Activated effector memory CD4-positive, alpha-beta T cell treated with anti-CD3 and anti-CD28 coated beads, Interleukin-2, amount 50 U/mL, for 16 hours (primary cell): ENCODE data around the gene PITPNM2.
A peak's percentile ranks its signal among the peaks of the same experiment; 100 is the strongest.

Source experiments
- DNase-seq: peaks from one replicate; pipeline ENCODE4 v3.0.0-alpha.2; 2020

The PITPNM2 gene

DNA sequence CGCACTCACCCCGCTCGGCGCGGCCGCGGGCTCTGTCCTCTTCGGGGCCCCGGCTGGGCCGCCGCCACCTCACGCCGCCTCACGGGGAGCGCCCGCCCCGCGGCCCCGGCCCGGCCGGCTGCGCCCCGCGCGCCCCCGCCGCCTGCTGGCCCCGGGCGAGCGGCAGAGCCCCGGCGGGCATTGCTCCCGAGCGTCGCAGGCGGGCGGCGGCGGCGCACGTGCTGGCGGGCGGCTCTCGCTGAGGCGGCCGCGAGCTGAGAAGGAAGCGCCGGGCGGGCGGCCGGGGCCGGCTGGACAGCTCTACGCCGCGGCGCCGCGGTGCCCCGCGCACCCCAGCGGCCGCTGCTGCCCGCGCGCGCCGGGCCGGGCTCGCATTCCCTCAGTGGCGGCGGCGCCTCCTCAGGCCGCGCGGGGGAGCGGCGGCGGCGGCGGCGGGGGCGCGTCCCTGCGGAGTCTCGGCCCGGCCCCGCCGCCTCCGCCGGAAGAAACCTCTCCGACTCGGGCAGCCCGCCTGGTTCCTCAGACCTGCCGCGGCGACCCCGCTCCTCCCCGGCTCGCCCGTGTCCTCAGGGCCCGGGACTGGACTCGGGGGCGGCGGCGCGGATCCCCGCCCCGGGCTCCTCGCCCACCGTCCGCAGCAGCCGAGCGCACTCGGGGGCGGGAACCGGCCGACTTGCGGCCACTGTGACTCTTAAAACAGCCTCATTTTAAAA is at the start of gene PITPNM2:
PITPNM2 (minus strand) TSS at position 347 of the 713 bp plus-strand sequence. CDS start 116,500 bp downstream, outside the sequence.
- DNase-seq: peak; percentile 86

DNA sequence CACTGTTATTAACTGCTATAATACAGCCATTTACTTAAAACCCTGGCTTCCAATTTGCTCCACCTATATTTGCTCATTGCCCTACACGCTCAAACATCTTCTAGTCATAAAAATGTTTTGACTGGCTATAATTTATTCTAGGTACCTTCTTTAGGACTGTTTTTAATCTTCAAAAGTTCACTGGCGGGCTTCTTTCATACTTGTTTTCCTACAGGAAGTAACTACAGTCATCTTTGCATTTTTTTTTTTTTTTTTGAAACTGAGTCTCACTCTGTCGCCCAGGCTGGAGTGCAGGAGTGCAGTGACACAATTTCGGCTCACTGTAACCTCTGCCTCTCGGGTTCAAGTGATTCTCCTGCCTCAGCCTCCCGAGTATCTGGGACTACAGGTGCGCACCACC is 49.5 kb upstream of the PITPNM2 start:
- no peak for DNase-seq

DNA sequence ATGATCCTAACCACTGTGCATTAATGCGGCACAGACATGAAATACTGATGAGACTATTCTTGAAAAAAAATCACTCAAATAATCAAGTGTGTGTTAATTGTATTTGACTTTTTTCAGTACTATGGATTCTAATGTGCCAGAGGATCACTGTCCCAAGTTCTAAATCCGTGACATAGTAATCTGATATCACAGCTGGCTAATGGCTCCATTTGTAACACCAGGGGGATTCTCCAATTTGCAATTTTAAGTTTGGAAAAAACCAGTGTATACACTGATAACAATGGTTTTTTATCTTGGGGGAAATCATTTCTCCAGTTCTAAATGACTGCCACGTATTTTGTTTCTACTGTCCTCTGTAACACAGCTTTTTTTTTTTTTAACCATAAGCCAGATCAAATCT is 49.0 kb upstream of the PITPNM2 start:
- DNase-seq: no peak

DNA sequence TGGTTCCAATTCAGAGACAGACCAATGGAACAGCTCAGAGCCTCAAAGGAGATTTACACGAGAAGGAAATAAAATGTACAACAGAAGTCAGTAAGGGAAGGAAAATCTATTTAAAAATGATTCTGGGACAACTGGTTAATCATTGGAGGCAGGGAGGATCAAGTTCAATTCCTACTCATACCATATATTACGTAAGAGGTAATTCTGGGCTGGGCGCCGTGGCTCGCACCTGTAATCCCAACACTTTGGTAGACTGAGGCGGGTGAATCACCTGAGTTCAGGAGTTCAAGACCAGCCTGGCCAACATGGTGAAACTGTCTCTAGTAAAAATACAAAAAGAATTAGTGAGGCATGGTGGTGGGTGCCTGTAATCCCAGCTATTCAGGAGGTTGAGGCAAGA is 36.7 kb upstream of the PITPNM2 start:
- no peak for DNase-seq

DNA sequence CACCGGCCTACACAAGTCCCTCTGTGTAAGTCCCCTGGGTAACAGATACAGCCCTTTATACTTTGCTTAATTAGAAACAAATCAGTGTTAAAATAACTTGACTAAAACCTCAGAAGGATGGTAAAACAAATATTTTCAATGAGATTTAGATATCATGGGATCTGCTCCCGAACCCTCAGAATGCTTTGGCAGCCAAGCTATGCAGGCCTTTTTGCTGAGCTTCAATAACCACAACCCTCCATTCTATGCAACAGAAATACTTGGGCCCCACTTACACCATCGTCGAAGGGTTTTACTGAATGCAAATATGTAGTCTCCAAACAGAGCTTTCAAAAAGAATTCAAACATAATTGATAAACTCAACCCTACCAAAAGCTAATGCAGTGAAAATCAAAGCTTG is 29.3 kb upstream of the PITPNM2 start:
- no peak for DNase-seq

DNA sequence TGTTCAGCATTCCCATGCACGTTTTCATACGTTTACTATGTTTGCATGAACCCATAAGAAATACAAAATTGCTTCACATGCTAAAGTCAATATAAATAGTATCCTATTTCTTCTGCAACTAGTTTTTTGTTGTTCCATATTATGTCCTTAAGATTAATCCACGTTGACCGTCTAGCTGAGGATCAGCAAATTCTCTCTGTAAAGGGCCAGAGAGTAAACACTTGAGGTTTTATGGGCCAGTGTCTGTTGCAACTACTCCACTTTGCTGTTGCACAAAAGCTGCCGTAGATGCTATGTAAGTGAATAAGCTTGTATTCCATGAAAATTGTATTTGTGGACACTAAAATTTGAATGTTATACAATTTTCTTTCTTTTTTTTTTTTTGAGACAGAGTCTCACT is 21.1 kb upstream of the PITPNM2 start:
- no peak for DNase-seq

DNA sequence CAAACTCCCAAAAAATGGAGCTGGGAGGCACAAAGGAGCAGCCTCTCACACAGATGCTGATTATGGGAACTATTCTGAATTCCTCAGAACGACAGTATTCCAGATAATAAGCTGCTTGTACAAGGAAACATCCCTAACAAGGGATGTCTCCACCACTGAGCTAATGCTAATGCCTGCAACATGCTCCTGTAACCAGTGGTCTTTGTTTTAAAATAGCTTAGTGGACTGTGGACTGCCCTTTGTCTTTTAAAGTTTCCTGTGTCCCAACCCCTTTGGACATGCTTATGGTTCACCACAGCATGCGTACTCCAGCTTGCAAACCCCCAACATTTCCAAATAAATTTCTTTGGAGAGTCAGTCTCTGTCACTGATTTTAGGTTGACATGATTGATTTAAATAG is 16.4 kb upstream of the PITPNM2 start:
- DNase-seq: no peak

DNA sequence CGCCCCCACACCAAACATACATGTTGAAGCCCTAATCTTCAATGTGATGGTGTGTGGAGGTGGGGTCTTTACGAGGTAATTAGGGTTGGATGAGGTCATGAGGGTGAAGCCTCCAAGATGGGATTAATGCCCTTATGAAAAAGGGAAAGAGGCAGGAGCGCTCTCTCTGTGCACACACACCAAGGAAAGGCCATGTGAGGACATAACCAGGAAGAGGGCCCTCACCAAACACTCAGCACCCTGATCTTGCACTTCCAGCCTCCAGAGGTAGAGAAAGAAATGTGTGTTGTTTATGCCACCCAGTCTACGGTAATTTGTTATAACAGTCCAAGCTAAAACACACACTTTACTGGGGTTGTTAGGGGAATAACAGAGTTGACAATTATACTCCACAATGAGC is 14.6 kb upstream of the PITPNM2 start:
- DNase-seq: no peak

DNA sequence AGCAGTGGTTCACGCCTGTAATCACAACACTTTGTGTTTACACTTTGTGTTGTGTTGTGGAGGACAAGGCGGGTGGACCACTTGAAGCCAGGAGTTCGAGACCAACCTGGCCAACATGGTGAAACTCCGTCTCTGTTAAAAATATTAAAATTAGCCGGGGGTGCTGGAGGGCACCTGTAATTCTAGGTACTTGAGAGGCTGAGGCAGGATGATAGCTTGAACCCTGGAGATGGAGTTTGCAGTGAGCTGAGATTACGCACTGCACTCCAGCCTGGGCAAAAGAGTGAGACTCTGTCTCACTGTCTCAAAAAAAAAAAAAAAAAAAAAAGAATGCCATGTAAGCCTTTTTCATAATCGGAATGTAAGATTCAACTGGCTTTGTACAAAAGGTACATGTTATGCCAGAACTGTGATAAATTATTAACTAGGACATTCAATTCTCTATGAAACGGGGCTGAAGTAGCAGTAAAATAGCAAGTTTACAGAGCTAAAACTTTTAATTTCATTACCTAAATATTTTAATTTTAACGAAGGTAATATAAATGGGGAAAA is 13.9 kb upstream of the PITPNM2 start:
- no peak for DNase-seq

DNA sequence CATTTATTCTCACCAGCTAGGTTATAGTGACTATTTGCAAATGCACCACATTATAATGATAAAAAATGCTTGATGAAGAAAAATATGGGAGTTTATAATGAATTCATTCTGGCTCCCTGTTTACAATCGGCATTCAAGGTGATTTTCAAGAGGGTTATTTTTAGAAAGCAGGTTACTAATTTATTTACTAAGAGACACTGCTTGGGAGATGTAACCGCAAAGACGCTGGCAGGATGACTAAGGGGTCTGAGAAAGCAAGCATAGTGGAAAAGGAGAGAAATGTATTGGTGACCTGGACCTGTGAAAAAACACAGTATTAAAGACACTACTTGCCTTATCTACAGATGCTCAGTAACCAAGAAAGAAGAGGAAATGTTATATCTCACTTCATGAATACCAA is 13.3 kb upstream of the PITPNM2 start:
- no peak for DNase-seq

DNA sequence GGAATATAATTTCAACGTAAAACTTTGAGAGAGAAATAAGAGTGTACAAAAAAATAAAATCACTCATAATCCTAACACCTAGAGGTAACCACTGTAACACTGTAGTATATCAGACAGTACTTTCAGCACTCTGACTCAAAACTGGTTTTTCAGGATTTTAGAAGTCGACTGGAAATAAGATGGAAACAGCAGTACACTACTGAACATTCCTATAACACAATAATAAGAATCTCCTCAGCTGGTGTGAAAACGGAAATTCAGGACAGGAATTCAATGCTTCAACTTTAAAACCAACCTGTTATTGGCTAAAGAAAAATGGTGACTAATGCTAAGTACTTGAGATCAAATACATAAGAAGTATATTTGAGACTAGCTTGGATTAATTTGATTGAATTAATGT is 12.3 kb upstream of the PITPNM2 start:
- no peak for DNase-seq

DNA sequence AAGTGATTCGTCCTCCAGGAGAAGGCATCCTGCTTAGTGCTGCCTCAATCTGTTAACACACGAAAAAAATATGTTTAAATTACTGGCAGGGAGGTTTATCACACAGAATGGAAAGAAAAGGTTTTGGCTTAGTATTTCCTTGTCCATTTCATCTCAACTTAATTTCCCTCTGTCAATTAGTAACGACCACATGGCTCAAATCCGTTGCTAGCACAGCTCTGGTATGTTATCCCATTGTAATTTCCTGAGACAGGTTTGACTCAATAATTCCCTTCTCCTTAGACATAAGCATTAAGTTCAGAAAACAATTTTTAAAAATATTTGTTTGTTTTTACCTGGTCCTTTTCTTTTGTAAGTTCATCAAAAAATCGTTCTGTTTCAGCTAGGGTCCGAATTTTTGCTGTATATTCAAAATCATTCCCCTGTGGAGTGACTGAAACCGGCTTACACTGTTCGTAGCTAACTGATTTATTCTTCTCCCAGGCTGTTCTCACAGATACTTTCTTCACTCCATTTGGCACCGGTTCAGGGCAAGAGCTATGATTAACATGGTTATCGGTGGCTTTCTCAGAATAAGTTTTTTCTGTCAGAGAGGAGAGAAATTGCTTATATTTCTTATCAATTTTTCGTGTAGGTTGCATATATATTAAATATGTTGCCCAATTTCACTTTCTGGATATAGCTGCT is 10.1 kb upstream of the PITPNM2 start:
- no peak for DNase-seq

DNA sequence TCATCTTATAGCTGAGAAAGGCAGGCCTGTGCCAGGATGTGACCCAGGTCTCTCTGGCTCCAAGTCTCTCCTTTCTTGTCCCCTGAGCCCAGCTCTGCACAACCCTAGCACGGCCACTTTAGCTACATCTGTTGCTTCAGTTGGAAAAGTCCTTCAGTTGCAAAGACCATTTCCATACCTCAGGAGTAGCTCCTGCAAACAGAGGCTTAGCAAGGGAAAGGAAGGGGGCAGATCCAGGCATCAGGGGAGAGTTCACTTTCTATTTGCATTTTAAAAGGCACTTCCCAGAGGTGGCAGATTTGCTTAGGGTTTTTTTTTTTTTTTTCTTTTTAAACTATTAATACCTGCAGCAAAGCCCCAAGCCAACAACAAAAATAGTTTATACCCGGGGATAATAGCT is 3.0 kb upstream of the PITPNM2 start:
- no peak for DNase-seq

DNA sequence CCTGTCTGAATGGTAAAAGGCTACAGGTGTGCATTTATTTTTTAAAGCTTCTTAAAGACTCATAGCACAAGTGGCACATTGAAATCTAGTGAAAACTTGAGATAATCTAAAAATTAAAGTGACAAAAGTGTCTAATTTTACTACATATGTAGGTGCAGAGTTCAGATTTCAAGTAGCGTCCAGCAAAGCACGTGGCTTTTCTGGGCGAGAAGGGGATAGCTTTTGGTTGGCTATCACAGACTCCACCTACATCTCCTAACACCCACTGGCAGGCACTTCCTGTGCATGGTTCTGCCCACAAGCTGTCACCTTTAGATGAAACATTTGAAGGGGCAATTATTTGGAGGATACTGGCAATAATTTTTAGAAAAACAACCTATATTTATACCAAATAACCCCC is 1.9 kb upstream of the PITPNM2 start:
- no peak for DNase-seq

DNA sequence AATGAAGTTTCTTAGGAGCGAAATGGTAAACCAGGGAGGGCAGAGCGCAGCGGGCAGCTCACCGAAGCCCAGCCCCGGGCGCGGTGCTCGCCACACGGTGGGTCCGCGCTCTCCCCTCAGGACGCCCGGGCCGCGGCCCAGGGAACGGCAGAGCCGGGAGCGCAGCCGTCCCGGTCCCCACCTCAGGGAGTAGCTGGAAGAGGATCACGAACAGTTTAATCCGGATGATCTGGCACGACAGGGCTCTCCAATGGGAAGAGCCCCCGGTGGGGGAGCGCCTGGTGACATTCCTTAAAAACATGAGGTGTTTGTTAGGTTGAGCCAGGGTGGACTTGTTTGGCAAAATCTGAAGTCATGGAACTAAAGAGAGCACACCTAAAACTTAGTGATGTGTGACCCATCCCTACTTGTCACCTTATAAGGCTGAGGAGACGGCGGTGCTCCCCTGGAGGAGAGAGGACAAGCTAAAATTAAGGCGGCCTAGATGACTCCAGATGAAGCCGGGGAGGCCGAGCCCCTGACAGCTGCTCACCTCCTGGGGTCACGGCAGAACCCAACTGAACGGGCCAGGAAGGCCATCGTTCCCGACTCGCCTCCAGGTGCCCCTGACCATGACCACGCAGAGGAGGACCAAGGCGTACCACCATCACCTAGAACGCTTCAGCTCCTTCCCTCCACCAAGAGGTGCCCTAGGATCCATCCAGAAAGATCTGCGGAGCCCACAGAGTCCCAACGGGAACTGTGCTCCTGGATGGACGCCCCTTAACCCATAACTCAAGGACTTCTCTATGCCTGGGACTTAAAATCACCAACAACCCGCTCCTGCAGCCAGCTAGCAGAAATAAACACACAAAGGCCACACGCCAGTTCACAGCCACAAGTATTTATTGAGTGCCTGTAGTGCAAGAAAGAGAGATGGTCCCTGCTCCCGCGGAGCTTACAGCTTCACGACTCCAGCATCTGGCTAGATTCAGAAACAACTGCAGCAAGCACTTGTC is 866 bp upstream of the PITPNM2 start:
- DNase-seq: no peak

DNA sequence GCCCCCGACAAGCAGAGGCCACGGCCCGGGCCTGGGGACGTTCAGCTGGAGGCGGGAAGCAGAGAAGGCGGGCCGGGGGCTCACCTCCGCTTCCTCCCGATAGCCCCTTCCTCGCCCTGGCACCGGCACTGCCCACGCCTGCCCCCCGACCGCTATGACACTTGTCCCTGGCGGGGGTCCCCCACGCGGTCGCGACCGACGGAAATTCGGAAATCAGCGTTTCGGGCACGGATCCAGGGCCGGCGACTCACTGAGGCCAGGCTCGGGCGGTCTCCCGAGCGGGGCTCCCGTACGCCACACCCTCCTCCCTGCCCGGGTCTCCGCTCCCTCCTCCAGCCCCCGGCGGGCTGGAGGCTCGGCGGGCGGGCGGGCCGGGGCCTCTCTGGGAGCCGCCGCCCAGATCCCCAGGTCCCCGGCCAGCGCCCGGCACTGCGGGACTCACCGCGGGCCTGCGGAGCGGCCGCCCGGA is 581 bp downstream of the PITPNM2 start:
- peak; percentile 70 for DNase-seq

DNA sequence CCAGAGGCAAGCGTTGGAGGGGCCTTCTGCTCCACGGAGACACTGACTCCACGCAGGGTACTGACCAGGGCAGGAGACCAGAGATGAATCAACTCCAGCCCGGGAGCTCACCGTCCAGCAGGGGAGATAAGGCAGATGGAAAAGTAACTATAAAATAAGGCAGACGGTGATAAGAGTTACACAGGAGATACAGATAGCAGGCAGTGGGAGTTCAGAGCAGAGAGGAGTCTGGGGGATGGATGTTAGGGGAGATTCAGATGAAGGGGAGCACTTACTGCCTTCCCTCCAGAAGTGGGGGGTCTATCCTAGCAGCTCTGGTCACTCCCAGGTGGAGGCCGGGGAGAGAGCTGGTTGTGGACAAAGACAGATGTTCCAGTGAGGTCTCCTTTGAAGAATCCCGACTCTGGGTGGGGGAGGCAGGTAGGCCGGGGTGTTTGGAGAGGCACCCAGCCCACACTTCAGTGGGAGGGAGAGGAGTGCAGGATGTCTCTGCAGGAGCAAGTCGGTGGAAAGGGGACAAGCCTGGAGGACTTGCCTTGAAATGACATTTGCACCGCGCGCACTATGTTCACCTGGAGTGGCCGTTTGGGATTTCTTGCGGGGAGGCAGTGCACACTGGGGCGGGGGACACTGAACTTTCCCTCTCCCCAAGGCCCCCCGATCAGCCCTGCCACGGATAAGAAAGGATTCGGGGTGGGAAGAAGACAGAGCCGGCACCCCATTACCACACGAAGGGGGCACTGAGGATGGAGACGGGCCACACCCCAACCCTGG is 1.2 kb downstream of the PITPNM2 start:
- DNase-seq: no peak

DNA sequence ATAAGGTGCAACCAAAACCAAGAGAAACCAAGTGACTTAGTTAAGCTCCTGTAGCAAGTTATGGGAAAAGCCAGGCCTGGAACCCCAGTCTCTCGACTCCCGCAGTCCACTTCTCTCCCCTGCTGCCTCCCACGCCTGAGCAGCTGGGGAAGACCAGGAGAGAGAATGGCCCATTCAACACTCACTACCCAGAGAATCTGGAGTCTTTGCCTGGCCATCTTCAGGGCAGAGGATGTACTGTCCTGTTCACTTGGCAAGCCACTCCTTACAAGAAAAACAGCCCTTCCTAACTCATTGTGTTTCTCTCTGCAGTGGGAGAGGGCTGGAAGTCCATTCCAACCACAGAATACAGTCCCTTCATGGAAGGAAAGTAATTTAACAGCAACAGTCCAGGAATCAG is 1.8 kb downstream of the PITPNM2 start:
- no peak for DNase-seq

DNA sequence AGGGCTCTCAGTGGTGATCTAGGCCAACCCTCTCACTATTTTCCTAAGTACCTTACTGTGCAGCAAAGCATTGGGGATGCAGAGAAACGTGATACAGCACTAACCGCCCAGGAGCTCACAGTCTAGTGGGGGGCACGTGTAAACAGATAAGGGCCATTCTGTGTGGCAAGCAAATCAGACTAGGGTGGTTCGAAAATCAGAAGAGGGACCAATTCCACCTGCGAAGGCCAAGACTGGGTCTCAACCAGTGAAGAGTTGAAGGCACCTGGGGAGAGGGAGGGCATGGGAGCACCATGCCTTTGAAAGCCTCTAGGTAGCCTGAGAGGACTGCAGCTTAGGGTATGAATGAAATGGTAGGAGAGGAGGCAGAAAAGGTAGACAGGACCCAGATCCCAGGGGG is 2.2 kb downstream of the PITPNM2 start:
- DNase-seq: no peak

DNA sequence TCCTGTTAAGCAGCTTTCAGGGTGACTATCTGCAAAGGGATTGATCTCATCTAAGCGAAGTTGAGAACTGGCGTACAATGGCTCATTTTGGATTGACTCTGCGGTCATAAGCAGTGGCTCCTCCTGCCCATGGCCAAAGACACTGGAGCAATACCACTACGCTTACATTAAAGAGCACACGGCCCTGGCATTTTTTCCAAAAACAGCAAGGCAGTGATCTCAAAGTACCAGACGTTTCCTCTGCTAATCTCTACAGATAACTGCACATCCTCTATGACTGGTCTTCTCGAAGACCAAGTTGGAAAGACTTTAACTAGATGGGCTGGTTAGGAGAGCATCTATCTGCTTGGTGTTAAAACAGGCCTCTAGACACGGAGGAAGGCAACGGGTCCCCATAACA is 2.7 kb downstream of the PITPNM2 start:
- no peak for DNase-seq

DNA sequence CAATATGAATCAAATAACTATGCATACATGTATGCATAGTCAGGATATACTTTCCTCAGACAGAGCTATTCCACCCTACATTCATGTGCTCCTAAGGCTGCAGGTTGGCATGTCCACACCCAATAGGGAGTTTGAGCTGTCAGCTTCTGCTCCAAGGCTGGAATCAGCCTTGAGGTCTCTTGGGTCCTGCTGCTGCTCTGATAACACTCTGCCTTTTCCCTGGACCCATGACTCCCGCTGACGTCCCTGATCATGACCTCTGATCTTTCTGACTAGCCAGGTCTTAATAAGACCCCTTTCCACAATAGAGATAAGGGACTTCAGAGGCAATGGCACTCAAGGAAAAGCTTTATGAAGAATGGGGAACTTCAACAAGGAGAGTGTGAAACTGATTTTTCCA is 5.7 kb downstream of the PITPNM2 start:
- no peak for DNase-seq

DNA sequence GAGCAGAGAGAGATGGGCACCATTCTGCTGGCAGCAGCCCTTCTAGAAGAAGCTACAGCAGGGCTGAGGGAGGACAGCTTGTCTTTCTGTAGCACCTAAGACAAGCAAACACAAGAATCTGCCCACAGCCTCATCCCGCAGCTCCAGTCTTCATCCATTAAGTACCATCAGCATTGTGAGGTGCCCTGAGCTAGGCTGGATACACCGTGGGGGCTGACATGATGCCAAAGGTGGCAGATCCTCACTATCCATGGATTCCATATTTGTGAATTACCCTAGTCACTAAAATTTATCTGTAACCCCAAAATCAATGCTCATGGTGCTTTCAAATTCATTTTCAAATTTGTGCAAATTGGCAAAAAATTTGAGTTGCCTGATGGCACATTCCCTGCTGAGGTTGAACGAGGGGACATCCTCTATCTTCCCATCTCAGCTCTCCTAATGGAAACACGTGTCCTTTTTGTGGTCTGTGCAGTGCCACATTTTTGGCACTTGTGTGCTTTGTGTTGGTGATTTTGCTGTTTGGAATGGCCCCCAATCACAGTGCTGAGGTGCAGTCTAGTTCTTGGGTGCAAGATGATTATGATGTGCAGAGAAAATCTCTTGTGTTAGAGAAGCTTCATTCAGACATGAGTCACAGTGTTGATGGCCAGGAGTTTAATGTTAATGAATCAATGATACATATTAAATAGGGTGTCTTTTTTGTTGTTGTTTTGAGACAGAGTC is 7.0 kb downstream of the PITPNM2 start:
- no peak for DNase-seq
